ENCODE measurements around the gene COX19. TPM values are rescaled to one million over a fixed set of nuclear protein-coding genes. Genes with fewer than 3 reads are reported as not detected.
A peak's percentile ranks its signal among the peaks of the same experiment; 100 is the strongest.

Gene COX19
- total RNA-seq, 1 donor from 2014 or later = 20.3 TPM

- Mint-ChIP-seq H3K4me1 (ENCODE audit: low read depth) (peaks cover 5% of the 10 kb centered on the region), H3K27ac (no peak overlapping the region), H3K36me3 (ENCODE audit: insufficient read depth) (peaks cover 16% of the 10 kb centered on the region), H3K27me3 (no peaks in the 10 kb centered on the region), H3K9me3 (ENCODE audit: low read depth) (no peaks in the 10 kb centered on the region), H3K4me3 (ENCODE audit: low read depth) (no peak overlapping the region)
- no peak for TF ChIP-seq CTCF (IDR thresholded peaks at IDR 0.05; ENCODE audit: unreplicated experiment)
- no peak for DNase-seq (ENCODE audit: low spot score, unreplicated experiment)
Measured at GRCh38 chr7:1017586-1018333, 42.4 kb upstream of the COX19 start.

GRCh38 chr7:1016577-1017531, 41.5 kb upstream of the COX19 start:
- peaks cover 11% of the 10 kb centered on the region for H3K36me3 Mint-ChIP-seq (ENCODE audit: insufficient read depth)
- DNase-seq (ENCODE audit: low spot score, unreplicated experiment) = no peak
- peaks cover 5% of the 10 kb centered on the region for H3K4me1 Mint-ChIP-seq (ENCODE audit: low read depth)
- TF ChIP-seq CTCF (IDR thresholded peaks at IDR 0.05; ENCODE audit: unreplicated experiment) = no peak
- H3K4me3 Mint-ChIP-seq (ENCODE audit: low read depth) = no peak overlapping the region
- no peaks in the 10 kb centered on the region for H3K27me3 Mint-ChIP-seq
- no peaks in the 10 kb centered on the region for H3K9me3 Mint-ChIP-seq (ENCODE audit: low read depth)
- H3K27ac Mint-ChIP-seq = no peak overlapping the region

- no peaks in the 10 kb centered on the region for H3K9me3 Mint-ChIP-seq (ENCODE audit: low read depth)
- no peak for TF ChIP-seq CTCF (IDR thresholded peaks at IDR 0.05; ENCODE audit: unreplicated experiment)
- DNase-seq (ENCODE audit: low spot score, unreplicated experiment) = no peak
- peaks cover 5% of the 10 kb centered on the region for H3K4me1 Mint-ChIP-seq (ENCODE audit: low read depth)
- peaks cover 5% of the 10 kb centered on the region for H3K36me3 Mint-ChIP-seq (ENCODE audit: insufficient read depth)
- H3K4me3 Mint-ChIP-seq (ENCODE audit: low read depth) = no peak overlapping the region
- H3K27ac Mint-ChIP-seq = peak overlapping the region; percentile 56
- H3K27me3 Mint-ChIP-seq = no peaks in the 10 kb centered on the region
Measured at GRCh38 chr7:1015196-1016121, 40.1 kb upstream of the COX19 start.

- no peak overlapping the region for H3K27ac Mint-ChIP-seq
- H3K27me3 Mint-ChIP-seq = no peaks in the 10 kb centered on the region
- H3K4me3 Mint-ChIP-seq (ENCODE audit: low read depth) = no peak overlapping the region
- H3K36me3 Mint-ChIP-seq (ENCODE audit: insufficient read depth) = peaks cover 6% of the 10 kb centered on the region
- no peak for DNase-seq (ENCODE audit: low spot score, unreplicated experiment)
- H3K4me1 Mint-ChIP-seq (ENCODE audit: low read depth) = peaks cover 5% of the 10 kb centered on the region
- TF ChIP-seq CTCF (IDR thresholded peaks at IDR 0.05; ENCODE audit: unreplicated experiment) = no peak
- H3K9me3 Mint-ChIP-seq (ENCODE audit: low read depth) = no peaks in the 10 kb centered on the region
Measured at GRCh38 chr7:1014681-1015080, 39.3 kb upstream of the COX19 start.
